ENCODE measurements around the gene PLPP1.

DNA sequence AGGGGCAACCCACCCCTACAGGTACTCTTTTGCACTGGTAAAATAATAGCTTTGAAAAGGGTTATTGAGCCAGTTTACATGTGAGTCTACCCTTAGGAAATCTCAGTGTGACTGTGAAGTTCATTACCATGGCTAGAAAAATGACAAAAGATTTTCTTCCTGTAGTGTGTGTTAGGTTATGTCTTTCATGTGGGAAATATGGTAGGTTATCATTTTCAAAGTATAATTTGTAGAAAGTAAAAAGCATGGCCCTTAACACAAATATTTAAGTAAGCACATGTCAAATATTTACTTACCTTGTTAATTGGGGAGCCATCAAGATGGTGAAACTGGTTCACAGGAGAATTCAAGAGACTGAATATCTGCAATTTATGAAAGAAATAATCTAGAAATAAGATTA lies 37.3 kb upstream of the PLPP1 start:
- TF ChIP-seq TAF1 (CRISPR knock-in tag; IDR thresholded peaks at IDR 0.05) = no peak
- TF ChIP-seq, protein P1, sequence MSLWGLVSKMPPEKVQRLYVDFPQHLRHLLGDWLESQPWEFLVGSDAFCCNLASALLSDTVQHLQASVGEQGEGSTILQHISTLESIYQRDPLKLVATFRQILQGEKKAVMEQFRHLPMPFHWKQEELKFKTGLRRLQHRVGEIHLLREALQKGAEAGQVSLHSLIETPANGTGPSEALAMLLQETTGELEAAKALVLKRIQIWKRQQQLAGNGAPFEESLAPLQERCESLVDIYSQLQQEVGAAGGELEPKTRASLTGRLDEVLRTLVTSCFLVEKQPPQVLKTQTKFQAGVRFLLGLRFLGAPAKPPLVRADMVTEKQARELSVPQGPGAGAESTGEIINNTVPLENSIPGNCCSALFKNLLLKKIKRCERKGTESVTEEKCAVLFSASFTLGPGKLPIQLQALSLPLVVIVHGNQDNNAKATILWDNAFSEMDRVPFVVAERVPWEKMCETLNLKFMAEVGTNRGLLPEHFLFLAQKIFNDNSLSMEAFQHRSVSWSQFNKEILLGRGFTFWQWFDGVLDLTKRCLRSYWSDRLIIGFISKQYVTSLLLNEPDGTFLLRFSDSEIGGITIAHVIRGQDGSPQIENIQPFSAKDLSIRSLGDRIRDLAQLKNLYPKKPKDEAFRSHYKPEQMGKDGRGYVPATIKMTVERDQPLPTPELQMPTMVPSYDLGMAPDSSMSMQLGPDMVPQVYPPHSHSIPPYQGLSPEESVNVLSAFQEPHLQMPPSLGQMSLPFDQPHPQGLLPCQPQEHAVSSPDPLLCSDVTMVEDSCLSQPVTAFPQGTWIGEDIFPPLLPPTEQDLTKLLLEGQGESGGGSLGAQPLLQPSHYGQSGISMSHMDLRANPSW (CRISPR knock-in tag; IDR thresholded peaks at IDR 0.05; ENCODE audit: borderline replicate concordance) = no peak
- no peak for TF ChIP-seq AFF4 (CRISPR knock-in tag; IDR thresholded peaks at IDR 0.05)
- no peak for TF ChIP-seq ZNF646 (CRISPR knock-in tag; IDR thresholded peaks at IDR 0.05)
- TF ChIP-seq, protein P2, sequence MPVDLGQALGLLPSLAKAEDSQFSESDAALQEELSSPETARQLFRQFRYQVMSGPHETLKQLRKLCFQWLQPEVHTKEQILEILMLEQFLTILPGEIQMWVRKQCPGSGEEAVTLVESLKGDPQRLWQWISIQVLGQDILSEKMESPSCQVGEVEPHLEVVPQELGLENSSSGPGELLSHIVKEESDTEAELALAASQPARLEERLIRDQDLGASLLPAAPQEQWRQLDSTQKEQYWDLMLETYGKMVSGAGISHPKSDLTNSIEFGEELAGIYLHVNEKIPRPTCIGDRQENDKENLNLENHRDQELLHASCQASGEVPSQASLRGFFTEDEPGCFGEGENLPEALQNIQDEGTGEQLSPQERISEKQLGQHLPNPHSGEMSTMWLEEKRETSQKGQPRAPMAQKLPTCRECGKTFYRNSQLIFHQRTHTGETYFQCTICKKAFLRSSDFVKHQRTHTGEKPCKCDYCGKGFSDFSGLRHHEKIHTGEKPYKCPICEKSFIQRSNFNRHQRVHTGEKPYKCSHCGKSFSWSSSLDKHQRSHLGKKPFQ (CRISPR knock-in tag; IDR thresholded peaks at IDR 0.05; ENCODE audit: insufficient replicate concordance) = no peak
- no peak for TF ChIP-seq EZH2 (conservative IDR thresholded peaks at IDR 0.05; ENCODE audit: low read depth, low read length)
- TF ChIP-seq ZFY (CRISPR knock-in tag; IDR thresholded peaks at IDR 0.05) = no peak
- TF ChIP-seq ZNF749 (CRISPR knock-in tag; IDR thresholded peaks at IDR 0.05; ENCODE audit: borderline replicate concordance) = no peak
- no peak for TF ChIP-seq KLF6 (CRISPR knock-in tag; IDR thresholded peaks at IDR 0.05)

Measured in HepG2 (cell line).